GM12878 (cell line): ENCODE measurements around the gene TBC1D1. TPM values are rescaled to one million over a fixed set of nuclear protein-coding genes. Genes with fewer than 3 reads are reported as not detected.

Source experiments
- ATAC-seq: fragments of 200-7000 bp; cut with Tn5 transposase; 3 replicates; pipeline ENCODE4 v1.9.1; 2020; ENCODE audit warnings: mild to moderate bottlenecking, moderate library complexity
- BruUV-seq: library from RNA; stranded (reverse); fragments of 400-500 nt; replicated peaks from 2 replicates; lab custom pipeline; 2021; lab: Mats Ljungman, UMichigan
- CTCF ChIA-PET: fragments of 300-600 bp; sonication (Branson Sonifier 250); formaldehyde crosslinking; extraction: SDS; loops from one replicate; lab custom pipeline; 2021; ENCODE audit warnings: inconsistent platforms; lab: Yijun Ruan, JAX
- POLR2A ChIA-PET: fragments of 350-600 bp; formaldehyde crosslinking; extraction: SDS; loops from one replicate; lab custom pipeline; 2021; ENCODE audit warnings: inconsistent platforms; lab: Charles Lee
- RAD21 ChIA-PET: fragments of 300-600 bp; sonication (Branson Sonifier 250); formaldehyde crosslinking; loops from one replicate; lab custom pipeline; 2023; ENCODE audit warnings: antibody characterized with exemption; ENCODE audit not compliant: unreplicated experiment; lab: Charles Lee
- SMC1A ChIA-PET: fragments of 300-600 bp; sonication (Branson Sonifier 250); formaldehyde crosslinking; loops from one replicate; lab custom pipeline; 2023; ENCODE audit not compliant: unreplicated experiment, uncharacterized antibody; lab: Charles Lee
- DNase-seq: peaks from one replicate; pipeline ENCODE4 v3.0.0-alpha.2; 2011; ENCODE audit warnings: low read depth, low spot score
- FAIRE-seq: peaks from 3 replicates; lab custom pipeline; 2011; peaks lifted over from hg19 to GRCh38; lab: Jason Lieb, UNC
- H2AFZ ChIP-seq: 2 replicates; pipeline ENCODE4 v1.6.0; 2011; ENCODE audit warnings: low read depth, low read length, control low read depth; ENCODE audit not compliant: control insufficient read depth
- H3K27ac ChIP-seq: 2 replicates; pipeline ENCODE4 v1.5.1; 2011; ENCODE audit warnings: control low read depth; ENCODE audit not compliant: control insufficient read depth, insufficient read depth
- H3K27me3 ChIP-seq, 2 experiments: replicated peaks in 1 of 2; 2 replicates each; pipeline versions ENCODE4 v1.6.0 to v1.6.1; 2011; ENCODE audit warnings: low read length in 1 of 2; ENCODE audit not compliant: control insufficient read depth in 2 of 2, insufficient read depth in 2 of 2
- H3K36me3 ChIP-seq, 2 experiments: 2 replicates each; pipeline ENCODE4 v1.5.1; 2011; ENCODE audit warnings: low read length in 1 of 2; ENCODE audit not compliant: control insufficient read depth in 2 of 2, insufficient read depth in 2 of 2
- H3K4me1 ChIP-seq: 2 replicates; pipeline ENCODE4 v1.6.1; 2011; ENCODE audit warnings: mild to moderate bottlenecking, low read length, moderate library complexity, mixed read lengths; ENCODE audit not compliant: control insufficient read depth, insufficient read depth
- H3K4me2 ChIP-seq: 2 replicates; pipeline ENCODE4 v1.6.0; 2011; ENCODE audit warnings: control low read depth; ENCODE audit not compliant: control insufficient read depth, insufficient read depth
- H3K4me3 ChIP-seq: fragments of 200-600 bp; sonication (generic); 2 replicates; pipeline ENCODE4 v1.5.1; 2016
- H3K79me2 ChIP-seq: 2 replicates; pipeline ENCODE4 v1.6.0; 2011; ENCODE audit warnings: low read length; ENCODE audit not compliant: control insufficient read depth, insufficient read depth
- H3K9ac ChIP-seq: 2 replicates; pipeline ENCODE4 v1.8.0; 2011; ENCODE audit warnings: low read length, control low read depth, mixed read lengths; ENCODE audit not compliant: control insufficient read depth, insufficient read depth
- H3K9me3 ChIP-seq: replicated peaks from 3 replicates; pipeline ENCODE4 v1.5.1; 2011; ENCODE audit warnings: mild to moderate bottlenecking, low read length; ENCODE audit not compliant: control insufficient read depth, insufficient read depth
- H4K20me1 ChIP-seq: 2 replicates; pipeline ENCODE4 v1.6.0; 2011; ENCODE audit not compliant: control insufficient read depth, insufficient read depth
- ATF2 ChIP-seq: IDR thresholded peaks from 2 replicates; pipeline ENCODE4 v1.6.1; 2012; ENCODE audit warnings: low read length, inconsistent platforms
- BMI1 ChIP-seq: fragments of 450-650 bp; IDR thresholded peaks from 2 replicates; pipeline ENCODE4 v1.6.1; 2016; ENCODE audit warnings: mild to moderate bottlenecking, moderate library complexity, borderline replicate concordance
- IRF4 ChIP-seq: IDR thresholded peaks from 2 replicates; pipeline ENCODE4 v1.6.1; 2011; ENCODE audit warnings: low read depth, low read length
- MEF2B ChIP-seq: fragments of 450-650 bp; IDR thresholded peaks from 2 replicates; pipeline ENCODE4 v1.6.1; 2018; ENCODE audit warnings: mild to moderate bottlenecking, moderate library complexity; ENCODE audit not compliant: partially characterized antibody, poor library complexity, severe bottlenecking
- POU2F2 ChIP-seq: IDR thresholded peaks from 3 replicates; pipeline ENCODE4 v1.6.1; 2011; ENCODE audit warnings: low read depth, mild to moderate bottlenecking, low read length, borderline replicate concordance
- RAD51 ChIP-seq: fragments of 450-650 bp; IDR thresholded peaks from 2 replicates; pipeline ENCODE4 v1.6.1; 2016; ENCODE audit warnings: moderate library complexity, mild to moderate bottlenecking, inconsistent platforms
- SMAD5 ChIP-seq: IDR thresholded peaks from 2 replicates; pipeline ENCODE4 v1.6.1; 2016; ENCODE audit warnings: antibody characterized with exemption, low read depth
- TCF3 ChIP-seq: IDR thresholded peaks from 2 replicates; pipeline ENCODE4 v1.6.1; 2012; ENCODE audit warnings: low read depth, mild to moderate bottlenecking, low read length, borderline replicate concordance; ENCODE audit not compliant: insufficient read depth
- WGBS: methylation state at CpG from one replicate; pipeline ENCODE4 v1.1.6; 2016; ENCODE audit warnings: low lambda C conversion rate; ENCODE audit not compliant: insufficient replicate concordance, insufficient coverage; ENCODE audit errors: missing lambda C conversion rate; 5-methylcytosine and 5-hydroxymethylcytosine counted together
- in situ Hi-C: fragments of 300-500 bp; cut with MboI; formaldehyde crosslinking; loops from 9 replicates; pipeline ENCODE4 v1.14.3; 2018; ENCODE audit warnings: mixed read lengths
- intact Hi-C: fragments of 100-400 bp; cut with micrococcal nuclease; formaldehyde crosslinking; loops from one replicate; pipeline ENCODE4 v1.14.2; 2022; ENCODE audit not compliant: unreplicated experiment
- polyA plus RNA-seq, 11 experiments: library from polyadenylated mRNA; depleted of rRNA in 4 of 11; unstranded in 6 of 11; stranded (reverse) in 5 of 11; fragments of >200 nt; fragmentation: Nextera tagmentation in 4 of 11; fragmentation: Illumina TruSeq in 1 of 11; extraction: Ambion mirVana in 4 of 11; extraction: Trizol in 1 of 11; gene quantifications; 1 replicate in 1 of 11; 2 replicates in 10 of 11; pipeline versions ENCODE4 v1.2.1 to v1.2.3, GENCODE V29; 2011 to 2016; ENCODE audit warnings: inconsistent platforms in 2 of 11, missing spikeins in 2 of 11, low read depth in 1 of 11
- total RNA-seq, 4 experiments: library from RNA; depleted of rRNA in 3 of 4; stranded (reverse); fragments of >200 nt in 3 of 4; fragmentation: Illumina TruSeq in 1 of 4; extraction: Trizol in 1 of 4; gene quantifications; 2 replicates each; pipeline versions ENCODE4 v1.2.1 to v1.2.3, GENCODE V29; 2013 to 2021
- TF ChIP-seq, protein P1 (sequence below): IDR thresholded peaks from 2 replicates; pipeline ENCODE4 v1.6.1; 2011; ENCODE audit warnings: mild to moderate bottlenecking, low read depth, low read length, moderate library complexity; ENCODE audit not compliant: insufficient replicate concordance
- TF ChIP-seq, protein P2 (sequence below): IDR thresholded peaks from 2 replicates; pipeline ENCODE4 v1.6.1; 2011; ENCODE audit warnings: low read depth, mild to moderate bottlenecking, low read length, moderate library complexity, borderline replicate concordance; ENCODE audit errors: extremely low read depth
- TF ChIP-seq, protein P3 (sequence below): fragments of 450-650 bp; IDR thresholded peaks from 2 replicates; pipeline ENCODE4 v1.6.1; 2017; ENCODE audit warnings: mild to moderate bottlenecking, moderate library complexity
- TF ChIP-seq, protein P4 (sequence below): fragments of 450-650 bp; IDR thresholded peaks from 2 replicates; pipeline ENCODE4 v1.6.1; 2016; ENCODE audit warnings: mild to moderate bottlenecking

Gene TBC1D1
- total and polyA plus RNA-seq, 10 of the 15 experiments (the other 5 are each of a cell fraction or from before 2014, with no cell fraction given), result 5.3 to 102 (median 57.8) TPM

DNA sequence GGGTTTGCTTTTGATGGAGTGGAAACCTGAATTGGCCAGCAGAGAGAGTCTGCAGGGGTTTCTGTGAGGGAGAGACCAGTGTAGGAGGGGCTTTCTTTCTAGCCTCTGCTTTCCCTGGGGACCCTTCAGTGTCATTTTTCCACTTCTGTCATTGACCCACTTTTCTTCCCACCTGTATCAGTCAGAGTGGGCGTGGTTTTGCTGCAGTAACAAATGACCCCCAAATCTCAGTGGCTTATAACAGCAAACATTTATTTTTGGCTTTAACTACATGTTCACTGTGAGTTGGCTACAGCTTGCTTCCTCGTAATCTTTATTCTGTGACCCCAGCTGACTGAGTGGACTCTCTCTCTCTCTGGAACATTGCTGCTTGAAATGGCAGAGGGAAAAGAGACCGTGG lies 43.7 kb downstream of the TBC1D1 start:
- Histone ChIP-seq H3K4me2 (no peak overlapping the region), H3K4me1 (no peaks in the 10 kb centered on the region), H4K20me1 (no peaks in the 10 kb centered on the region), H3K79me2 (no peaks in the 10 kb centered on the region), H2AFZ (no peak overlapping the region), H3K27ac (no peak overlapping the region), H3K27me3 (no peaks in the 10 kb centered on the region), H3K36me3 (no peaks in the 10 kb centered on the region; a peak in 2 of 4 replicates), H3K9ac (no peak overlapping the region)
- WGBS, result 96% methylated on average over 3 of the region's 3 CpGs
- in situ Hi-C loops, result no loop called here
- ChIA-PET RAD21 (no interaction called here), CTCF (interaction anchor here (1.0 kb wide), 1 partner anchor 10 kb away, joined by 4 read pairs; no protein-coding TSS in a partner anchor)
- DNase-seq (no peak), FAIRE-seq (no peak)
- no TSS peak for BruUV-seq
- TF ChIP-seq TCF3, result no peak
- no peak for TF ChIP-seq POU2F2
- TF ChIP-seq RAD51, result no peak
- no peak for TF ChIP-seq BMI1
- TF ChIP-seq, protein P1, sequence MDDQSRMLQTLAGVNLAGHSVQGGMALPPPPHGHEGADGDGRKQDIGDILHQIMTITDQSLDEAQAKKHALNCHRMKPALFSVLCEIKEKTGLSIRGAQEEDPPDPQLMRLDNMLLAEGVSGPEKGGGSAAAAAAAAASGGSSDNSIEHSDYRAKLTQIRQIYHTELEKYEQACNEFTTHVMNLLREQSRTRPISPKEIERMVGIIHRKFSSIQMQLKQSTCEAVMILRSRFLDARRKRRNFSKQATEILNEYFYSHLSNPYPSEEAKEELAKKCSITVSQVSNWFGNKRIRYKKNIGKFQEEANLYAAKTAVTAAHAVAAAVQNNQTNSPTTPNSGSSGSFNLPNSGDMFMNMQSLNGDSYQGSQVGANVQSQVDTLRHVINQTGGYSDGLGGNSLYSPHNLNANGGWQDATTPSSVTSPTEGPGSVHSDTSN, result no peak
- TF ChIP-seq, protein P2, sequence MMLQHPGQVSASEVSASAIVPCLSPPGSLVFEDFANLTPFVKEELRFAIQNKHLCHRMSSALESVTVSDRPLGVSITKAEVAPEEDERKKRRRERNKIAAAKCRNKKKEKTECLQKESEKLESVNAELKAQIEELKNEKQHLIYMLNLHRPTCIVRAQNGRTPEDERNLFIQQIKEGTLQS, result no peak
- no peak for TF ChIP-seq IRF4
- TF ChIP-seq, protein P3, sequence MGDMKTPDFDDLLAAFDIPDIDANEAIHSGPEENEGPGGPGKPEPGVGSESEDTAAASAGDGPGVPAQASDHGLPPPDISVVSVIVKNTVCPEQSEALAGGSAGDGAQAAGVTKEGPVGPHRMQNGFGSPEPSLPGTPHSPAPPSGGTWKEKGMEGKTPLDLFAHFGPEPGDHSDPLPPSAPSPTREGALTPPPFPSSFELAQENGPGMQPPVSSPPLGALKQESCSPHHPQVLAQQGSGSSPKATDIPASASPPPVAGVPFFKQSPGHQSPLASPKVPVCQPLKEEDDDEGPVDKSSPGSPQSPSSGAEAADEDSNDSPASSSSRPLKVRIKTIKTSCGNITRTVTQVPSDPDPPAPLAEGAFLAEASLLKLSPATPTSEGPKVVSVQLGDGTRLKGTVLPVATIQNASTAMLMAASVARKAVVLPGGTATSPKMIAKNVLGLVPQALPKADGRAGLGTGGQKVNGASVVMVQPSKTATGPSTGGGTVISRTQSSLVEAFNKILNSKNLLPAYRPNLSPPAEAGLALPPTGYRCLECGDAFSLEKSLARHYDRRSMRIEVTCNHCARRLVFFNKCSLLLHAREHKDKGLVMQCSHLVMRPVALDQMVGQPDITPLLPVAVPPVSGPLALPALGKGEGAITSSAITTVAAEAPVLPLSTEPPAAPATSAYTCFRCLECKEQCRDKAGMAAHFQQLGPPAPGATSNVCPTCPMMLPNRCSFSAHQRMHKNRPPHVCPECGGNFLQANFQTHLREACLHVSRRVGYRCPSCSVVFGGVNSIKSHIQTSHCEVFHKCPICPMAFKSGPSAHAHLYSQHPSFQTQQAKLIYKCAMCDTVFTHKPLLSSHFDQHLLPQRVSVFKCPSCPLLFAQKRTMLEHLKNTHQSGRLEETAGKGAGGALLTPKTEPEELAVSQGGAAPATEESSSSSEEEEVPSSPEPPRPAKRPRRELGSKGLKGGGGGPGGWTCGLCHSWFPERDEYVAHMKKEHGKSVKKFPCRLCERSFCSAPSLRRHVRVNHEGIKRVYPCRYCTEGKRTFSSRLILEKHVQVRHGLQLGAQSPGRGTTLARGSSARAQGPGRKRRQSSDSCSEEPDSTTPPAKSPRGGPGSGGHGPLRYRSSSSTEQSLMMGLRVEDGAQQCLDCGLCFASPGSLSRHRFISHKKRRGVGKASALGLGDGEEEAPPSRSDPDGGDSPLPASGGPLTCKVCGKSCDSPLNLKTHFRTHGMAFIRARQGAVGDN, result no peak
- TF ChIP-seq, protein P4, sequence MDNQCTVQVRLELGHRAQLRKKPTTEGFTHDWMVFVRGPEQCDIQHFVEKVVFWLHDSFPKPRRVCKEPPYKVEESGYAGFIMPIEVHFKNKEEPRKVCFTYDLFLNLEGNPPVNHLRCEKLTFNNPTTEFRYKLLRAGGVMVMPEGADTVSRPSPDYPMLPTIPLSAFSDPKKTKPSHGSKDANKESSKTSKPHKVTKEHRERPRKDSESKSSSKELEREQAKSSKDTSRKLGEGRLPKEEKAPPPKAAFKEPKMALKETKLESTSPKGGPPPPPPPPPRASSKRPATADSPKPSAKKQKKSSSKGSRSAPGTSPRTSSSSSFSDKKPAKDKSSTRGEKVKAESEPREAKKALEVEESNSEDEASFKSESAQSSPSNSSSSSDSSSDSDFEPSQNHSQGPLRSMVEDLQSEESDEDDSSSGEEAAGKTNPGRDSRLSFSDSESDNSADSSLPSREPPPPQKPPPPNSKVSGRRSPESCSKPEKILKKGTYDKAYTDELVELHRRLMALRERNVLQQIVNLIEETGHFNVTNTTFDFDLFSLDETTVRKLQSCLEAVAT, result no peak
- no peak for TF ChIP-seq ATF2
- no peak for TF ChIP-seq SMAD5
- no peak for TF ChIP-seq MEF2B
- TF ChIP-seq, all 136 proteins: peak for 0
- POLR2A ChIA-PET, result interaction anchor here (0.8 kb wide), 1 partner anchor 39 kb away, joined by 3 read pairs; no protein-coding TSS in a partner anchor
- intact Hi-C loops, result no loop called here
- no peak for ATAC-seq
- SMC1A ChIA-PET, result no interaction called here
- H3K9me3 ChIP-seq, result no peaks in the 10 kb centered on the region; the same call in 2 of the 3 replicates
- no peak overlapping the region for H3K4me3 ChIP-seq
